Heart left ventricle (tissue), 16 donors: ENCODE results near the gene SUCO. TPM values are rescaled to one million over a fixed set of nuclear protein-coding genes. Genes with fewer than 3 reads are reported as not detected.

Experiments
- ATAC-seq, 4 donors: fragments of 200-7000 bp; cut with Tn5 transposase; one replicate each; pipeline ENCODE4 v1.9.1; 2020 to 2022; ENCODE audit warnings: moderate library complexity in 4 of 4, mild to moderate bottlenecking in 3 of 4, moderate number of reproducible peaks in 1 of 4
- DNase-seq, 5 donors: peaks; one replicate each; pipeline ENCODE4 v3.0.0-alpha.2; 2020
- H3K27ac ChIP-seq, 12 donors: fragments of 200-600 bp; sonication (generic) in 4 of 12; one replicate each; pipeline versions ENCODE4 v1.5.0 to v1.8.0; 2016 to 2022; ENCODE audit warnings: mild to moderate bottlenecking in 2 of 12
- H3K27me3 ChIP-seq, 9 donors: fragments of 200-600 bp; sonication (generic) in 2 of 9; one replicate each; pipeline versions ENCODE4 v1.5.1 to v1.8.0; 2016 to 2022; ENCODE audit warnings: mild to moderate bottlenecking in 3 of 9
- H3K36me3 ChIP-seq, 9 donors: fragments of 200-600 bp; sonication (generic) in 2 of 9; one replicate each; pipeline versions ENCODE4 v1.5.0 to v1.8.0; 2018 to 2022; ENCODE audit warnings: mild to moderate bottlenecking in 2 of 9
- H3K4me1 ChIP-seq, 12 donors: fragments of 200-600 bp; sonication (generic) in 4 of 12; one replicate each; pipeline versions ENCODE4 v1.5.0 to v1.8.0; 2016 to 2022; ENCODE audit warnings: mild to moderate bottlenecking in 3 of 12
- H3K4me3 ChIP-seq, 12 donors: fragments of 200-600 bp; sonication (generic) in 4 of 12; one replicate each; pipeline versions ENCODE4 v1.5.0 to v1.8.0; 2017 to 2022; ENCODE audit warnings: mild to moderate bottlenecking in 9 of 12, moderate library complexity in 4 of 12
- H3K9me3 ChIP-seq, 12 donors: fragments of 200-600 bp; sonication (generic) in 4 of 12; one replicate each; pipeline versions ENCODE4 v1.5.0 to v1.8.0; 2016 to 2022; ENCODE audit warnings: mild to moderate bottlenecking in 1 of 12
- POLR2A ChIP-seq, 2 donors: fragments of 450-650 bp; IDR thresholded peaks; one replicate each; pipeline ENCODE4 v1.6.1; 2017; ENCODE audit warnings: antibody characterized with exemption in 2 of 2, mild to moderate bottlenecking in 2 of 2, moderate library complexity in 2 of 2
- whole genome bisulfite sequencing, 4 donors: extraction: QIAGEN DNeasy Blood & Tissue Kit in 2 of 4; methylation state at CpG; one replicate each; pipeline versions ENCODE4 v1.1.5 to v1.1.7; 2013 to 2018; 5-methylcytosine and 5-hydroxymethylcytosine counted together
- intact Hi-C, 10 donors: fragments of 100-400 bp; cut with DNase I; formaldehyde crosslinking; loops; one replicate each; pipeline versions ENCODE4 v1.11.1 to v1.14.2; 2022
- polyA plus RNA-seq, 2 donors: library from polyadenylated mRNA; stranded (reverse); fragments of 200-250 nt; gene quantifications; one replicate each; pipeline ENCODE4 v1.2.3, GENCODE V29; 2013
- total RNA-seq, 9 donors: library from RNA; depleted of rRNA in 2 of 9; stranded (reverse); fragments of >200 nt in 2 of 9; fragmentation: NEBNext Ultra II Directional in 3 of 9; extraction: Animal tissue kit (Norgen Biotek cat#: 25700) in 3 of 9; gene quantifications; one replicate each; pipeline versions ENCODE4 v1.1.0 to v1.2.4, GENCODE V29; 2016 to 2023
- TF ChIP-seq, protein P1 (sequence below), 12 donors: fragments of 200-600 bp; sonication (generic) in 4 of 12; IDR thresholded peaks; one replicate each; pipeline versions ENCODE4 v1.5.0 to v1.8.0; 2018 to 2022; ENCODE audit warnings: antibody characterized with exemption in 12 of 12, mild to moderate bottlenecking in 5 of 12
- donor health status: ischemic (EF 13 %, LVEDD 7.1; RV severe dilation, severe dysfunction).
- donor health status: healthy with polysubstance abuse.
- donor health status: DM: no; HTN: yes; CAD: no.
- donor health status: DM: no; HTN: no; CAD: no.
- donor health status: ischemic (EF 25% LVEDD 6.9; RV normal size, moderate dysfunction).
- donor health status: ischemic (EF 25% LVEDD 5.7; RV mildly dilated, moderate dysfunction).
- donor health status: healthy.
- donor health status: DM: yes; HTN: yes; CAD: no.
- donor health status: ischemic (EF 35%, LVEDD 5.7; RV mildly dilated, moderate dysfunction).
- donor health status: nonischemic (EF 11% LVEDD 7.7; RV severe dilation, severe dysfunction).
- donor health status: DM: yes; HTN: yes; CAD: no.
- donor health status: PGD.
- donor health status: ischemic (EF 29% LVEDD 5.4; RV normal size, mild dysfunction).
- donor health status: nonischemic (EF 23%, LVEDD 6.1; RV moderate dilation, normal function).

The SUCO gene
- total and polyA plus RNA-seq, 11 donors: 6.7 to 33.4 (median 23.7) TPM

DNA sequence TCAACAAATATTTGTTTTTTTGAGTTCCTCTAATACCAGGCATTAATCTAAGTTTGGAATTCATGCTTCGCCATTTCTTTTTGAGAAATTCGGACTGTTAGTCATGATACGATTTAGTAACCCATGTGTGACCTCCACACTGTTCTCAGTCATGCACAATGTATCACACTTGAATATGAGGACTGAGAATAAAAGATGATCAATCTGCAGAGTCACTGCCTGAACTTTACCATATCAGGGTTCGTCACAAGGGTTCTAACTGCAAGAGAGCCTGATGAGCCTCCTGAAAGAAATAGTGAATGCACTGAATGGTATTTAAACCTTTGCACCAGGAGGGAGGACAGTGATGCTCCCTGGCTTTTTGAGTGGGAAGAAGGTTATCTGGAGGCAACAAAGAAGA lies 115.0 kb downstream of the SUCO start:
- Histone ChIP-seq H3K9me3 (no peaks in the 10 kb centered on the region), H3K4me1 (peaks cover 0 to 17% (median 0%) of the 10 kb centered on the region in 12 donors), H3K27me3 (no peaks in the 10 kb centered on the region), H3K4me3 (no peak overlapping the region), H3K36me3 (no peaks in the 10 kb centered on the region), H3K27ac (no peak overlapping the region)
- 89 to 95% (median 93%) methylated on average over 4 of the region's 4 CpGs for WGBS, 4 donors
- no peak for ATAC-seq
- no peak for DNase-seq
- TF ChIP-seq POLR2A (IDR thresholded peaks at IDR 0.05): no peak
- TF ChIP-seq, protein P1, sequence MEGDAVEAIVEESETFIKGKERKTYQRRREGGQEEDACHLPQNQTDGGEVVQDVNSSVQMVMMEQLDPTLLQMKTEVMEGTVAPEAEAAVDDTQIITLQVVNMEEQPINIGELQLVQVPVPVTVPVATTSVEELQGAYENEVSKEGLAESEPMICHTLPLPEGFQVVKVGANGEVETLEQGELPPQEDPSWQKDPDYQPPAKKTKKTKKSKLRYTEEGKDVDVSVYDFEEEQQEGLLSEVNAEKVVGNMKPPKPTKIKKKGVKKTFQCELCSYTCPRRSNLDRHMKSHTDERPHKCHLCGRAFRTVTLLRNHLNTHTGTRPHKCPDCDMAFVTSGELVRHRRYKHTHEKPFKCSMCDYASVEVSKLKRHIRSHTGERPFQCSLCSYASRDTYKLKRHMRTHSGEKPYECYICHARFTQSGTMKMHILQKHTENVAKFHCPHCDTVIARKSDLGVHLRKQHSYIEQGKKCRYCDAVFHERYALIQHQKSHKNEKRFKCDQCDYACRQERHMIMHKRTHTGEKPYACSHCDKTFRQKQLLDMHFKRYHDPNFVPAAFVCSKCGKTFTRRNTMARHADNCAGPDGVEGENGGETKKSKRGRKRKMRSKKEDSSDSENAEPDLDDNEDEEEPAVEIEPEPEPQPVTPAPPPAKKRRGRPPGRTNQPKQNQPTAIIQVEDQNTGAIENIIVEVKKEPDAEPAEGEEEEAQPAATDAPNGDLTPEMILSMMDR (IDR thresholded peaks at IDR 0.05): no peak
- intact Hi-C loops: no loop called here

DNA sequence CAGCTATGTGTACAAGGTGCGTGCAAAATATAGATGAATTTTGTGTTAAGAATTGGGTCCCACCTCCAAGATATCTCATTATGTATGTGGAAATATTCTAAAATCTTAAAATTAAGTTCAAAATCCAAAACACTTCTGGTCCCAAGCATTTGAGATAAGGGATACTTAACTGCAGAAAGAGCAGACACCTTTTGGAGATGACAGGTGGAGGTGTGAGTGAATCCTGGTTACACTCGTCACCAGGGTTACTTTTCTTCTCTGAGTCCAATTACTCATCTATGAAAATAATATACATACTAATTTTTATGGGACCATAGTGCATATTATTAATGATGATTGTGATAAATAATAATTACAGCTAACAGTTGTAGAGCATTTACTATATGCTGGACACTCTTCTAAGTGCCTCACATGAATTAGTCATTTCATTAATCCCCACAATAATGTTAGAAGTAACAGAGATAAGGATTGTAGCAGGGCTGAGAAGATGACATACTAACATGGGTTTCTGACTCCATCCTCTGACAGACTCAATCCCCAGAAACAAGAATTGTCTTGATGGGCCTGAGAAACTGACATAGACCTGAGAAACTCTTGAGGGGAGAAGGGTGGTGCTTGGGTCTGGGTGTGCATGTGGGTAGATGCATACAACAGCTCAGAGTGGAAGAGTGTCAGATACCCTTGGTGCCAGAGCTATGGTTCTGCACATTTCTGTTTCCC lies 117.7 kb downstream of the SUCO start:
- Histone ChIP-seq H3K27ac (no peak overlapping the region), H3K9me3 (no peaks in the 10 kb centered on the region), H3K36me3 (no peaks in the 10 kb centered on the region), H3K4me1 (peaks cover 0 to 14% (median 0%) of the 10 kb centered on the region in 12 donors), H3K4me3 (no peak overlapping the region), H3K27me3 (no peaks in the 10 kb centered on the region)
- intact Hi-C loops: no loop called here
- no peak for TF ChIP-seq POLR2A (IDR thresholded peaks at IDR 0.05)
- TF ChIP-seq, protein P1 (IDR thresholded peaks at IDR 0.05): no peak
- 59 to 66% (median 60%) methylated on average over 2 of the region's 2 CpGs for WGBS, 4 donors
- DNase-seq (no peak), ATAC-seq (no peak)

DNA sequence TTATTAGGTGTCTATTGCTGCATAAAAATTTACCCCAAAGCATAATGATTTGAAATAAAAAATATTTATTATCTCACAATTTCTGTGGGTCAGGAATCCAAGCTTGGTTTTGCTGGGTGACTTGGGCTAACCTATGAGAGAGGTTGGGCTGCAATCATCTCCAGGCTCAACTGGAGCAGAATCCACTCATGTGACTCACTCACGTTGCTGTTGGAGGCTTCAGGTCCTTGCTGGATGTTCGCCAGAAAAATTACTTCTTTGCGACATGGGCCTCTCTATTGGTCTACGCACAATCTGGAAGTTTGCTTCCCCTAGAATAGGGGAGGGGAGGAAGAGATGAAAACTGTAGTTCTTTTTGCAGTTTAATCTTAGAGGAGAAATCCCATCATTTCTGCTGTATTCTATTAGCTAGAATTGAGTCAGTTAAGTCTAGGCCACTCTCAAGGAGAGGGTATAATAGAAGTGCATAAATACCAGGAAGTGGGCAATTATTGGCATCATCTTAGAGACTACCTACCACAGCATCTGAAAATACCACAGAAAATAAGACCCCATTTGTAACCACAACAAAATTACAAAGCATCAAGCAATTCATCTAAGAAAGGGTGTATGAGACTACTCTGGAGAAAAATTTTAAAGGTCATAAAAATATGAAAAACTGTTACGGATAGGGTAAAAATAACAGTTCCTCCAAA lies 120.2 kb downstream of the SUCO start:
- H3K4me1 ChIP-seq: peaks cover 0 to 12% (median 0%) of the 10 kb centered on the region in 12 donors
- TF ChIP-seq, protein P1 (IDR thresholded peaks at IDR 0.05): no peak
- TF ChIP-seq POLR2A (IDR thresholded peaks at IDR 0.05): no peak
- 27 to 43% (median 33%) methylated on average over 5 of the region's 5 CpGs for WGBS, 4 donors
- no peak for DNase-seq
- H3K27me3 ChIP-seq: no peaks in the 10 kb centered on the region
- H3K4me3 ChIP-seq: no peak overlapping the region
- H3K36me3 ChIP-seq: no peaks in the 10 kb centered on the region
- ATAC-seq: no peak
- H3K9me3 ChIP-seq: no peaks in the 10 kb centered on the region
- intact Hi-C loops: no loop called here
- H3K27ac ChIP-seq: no peak overlapping the region

DNA sequence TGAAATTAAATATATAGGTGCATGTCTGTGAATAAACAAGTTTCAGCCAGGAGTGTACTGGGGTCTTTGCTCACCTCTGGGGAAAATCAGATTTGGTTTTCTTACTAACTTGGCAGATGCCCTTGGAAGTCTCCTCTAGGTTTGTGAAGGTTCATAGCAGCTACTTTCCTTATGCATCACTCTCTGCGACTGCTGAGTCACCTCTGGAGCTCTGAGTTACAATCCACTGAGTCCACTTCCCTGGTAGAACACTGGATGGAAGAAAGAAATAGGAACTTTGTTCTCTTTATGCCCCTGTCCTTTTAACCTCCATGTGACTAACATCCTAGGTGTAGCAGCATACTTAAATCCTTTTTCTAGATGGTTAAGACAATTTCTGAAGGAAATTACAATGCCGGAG lies 121.6 kb downstream of the SUCO start:
- TF ChIP-seq POLR2A (IDR thresholded peaks at IDR 0.05): no peak
- TF ChIP-seq, protein P1 (IDR thresholded peaks at IDR 0.05): no peak
- no peaks in the 10 kb centered on the region for H3K27me3 ChIP-seq
- H3K27ac ChIP-seq: no peak overlapping the region
- H3K9me3 ChIP-seq: no peaks in the 10 kb centered on the region
- intact Hi-C loops: no loop called here
- no peak for DNase-seq
- no peak overlapping the region for H3K4me3 ChIP-seq
- H3K36me3 ChIP-seq: no peaks in the 10 kb centered on the region
- peaks cover 0 to 15% (median 0%) of the 10 kb centered on the region in 12 donors for H3K4me1 ChIP-seq
- WGBS, 4 donors: 88 to 97% (median 93%) methylated on average over 2 of the region's 2 CpGs
- ATAC-seq: no peak
